GM23338 (cell line): ENCODE measurements around the gene MAG. TPM values are rescaled to one million over a fixed set of nuclear protein-coding genes. Genes with fewer than 3 reads are reported as not detected.

Experiments used
- ATAC-seq: fragments of 200-7000 bp; cut with Tn5 transposase; 3 replicates; pipeline ENCODE4 v1.9.1; 2020
- DNase-seq: peaks from one replicate; pipeline ENCODE4 v3.0.0-alpha.2; 2015; ENCODE audit warnings: low spot score
- H2AFZ ChIP-seq: fragments of 200-600 bp; sonication (generic); 2 replicates; pipeline ENCODE4 v1.8.0; 2016; ENCODE audit warnings: antibody characterized with exemption, mild to moderate bottlenecking, moderate library complexity
- H3F3A ChIP-seq: fragments of 200-600 bp; sonication (generic); replicated peaks from 2 replicates; pipeline ENCODE4 v1.8.0; 2017; ENCODE audit warnings: antibody characterized with exemption, mixed run types, low read depth
- H3K27ac ChIP-seq: fragments of 200-600 bp; sonication (generic); 2 replicates; pipeline ENCODE4 v1.6.1; 2016; ENCODE audit warnings: low read depth
- H3K27me3 ChIP-seq: fragments of 200-600 bp; sonication (generic); 2 replicates; pipeline ENCODE4 v1.8.0; 2016; ENCODE audit warnings: mild to moderate bottlenecking, mixed run types, moderate library complexity; ENCODE audit not compliant: insufficient read depth
- H3K36me3 ChIP-seq: fragments of 200-600 bp; sonication (generic); 2 replicates; pipeline ENCODE4 v1.8.0; 2016; ENCODE audit warnings: mild to moderate bottlenecking; ENCODE audit not compliant: insufficient read depth
- H3K4me1 ChIP-seq: fragments of 200-600 bp; sonication (generic); 2 replicates; pipeline ENCODE4 v1.8.0; 2016; ENCODE audit warnings: mild to moderate bottlenecking, moderate library complexity; ENCODE audit not compliant: insufficient read depth
- H3K4me2 ChIP-seq: fragments of 200-600 bp; sonication (generic); 2 replicates; pipeline ENCODE4 v1.7.1; 2017; ENCODE audit warnings: mixed run types
- H3K4me3 ChIP-seq: fragments of 200-600 bp; sonication (generic); 2 replicates; pipeline ENCODE4 v1.6.1; 2016; ENCODE audit warnings: mixed run types
- H3K79me2 ChIP-seq: fragments of 200-600 bp; sonication (generic); replicated peaks from 2 replicates; pipeline ENCODE4 v1.8.0; 2017; ENCODE audit warnings: mild to moderate bottlenecking; ENCODE audit not compliant: insufficient read depth
- H3K9me2 ChIP-seq: fragments of 200-600 bp; sonication (generic); 2 replicates; pipeline ENCODE4 v1.8.0; 2017; ENCODE audit not compliant: insufficient read depth
- H4K20me1 ChIP-seq: fragments of 200-600 bp; sonication (generic); replicated peaks from 2 replicates; pipeline ENCODE4 v1.8.0; 2017; ENCODE audit warnings: mild to moderate bottlenecking; ENCODE audit not compliant: insufficient read depth
- H3K27ac Mint-ChIP-seq: 2 replicates; pipeline ENCODE4 v1.8.0; 2020; ENCODE audit warnings: inconsistent platforms, mild to moderate bottlenecking, moderate library complexity, mixed read lengths
- H3K27me3 Mint-ChIP-seq: 3 replicates; pipeline ENCODE4 v1.8.0; 2022; ENCODE audit warnings: low read depth, mild to moderate bottlenecking, moderate library complexity, mixed read lengths, inconsistent platforms; ENCODE audit not compliant: insufficient read depth, poor library complexity
- H3K36me3 Mint-ChIP-seq: 3 replicates; pipeline ENCODE4 v1.8.0; 2021; ENCODE audit warnings: low read depth, mild to moderate bottlenecking, inconsistent platforms, moderate library complexity, mixed read lengths
- H3K4me1 Mint-ChIP-seq: 3 replicates; pipeline ENCODE4 v1.8.0; 2020; ENCODE audit warnings: mild to moderate bottlenecking, inconsistent platforms, mixed read lengths
- H3K4me3 Mint-ChIP-seq: 3 replicates; pipeline ENCODE4 v1.8.0; 2021; ENCODE audit warnings: moderate library complexity, mild to moderate bottlenecking, inconsistent platforms, mixed read lengths
- H3K9me3 Mint-ChIP-seq: 3 replicates; pipeline ENCODE4 v1.8.0; 2020; ENCODE audit warnings: moderate library complexity, mild to moderate bottlenecking, inconsistent platforms, mixed read lengths
- CREB1 ChIP-seq: fragments of 250-450 bp; sonication (Bioruptor Pico); IDR thresholded peaks from 2 replicates; pipeline ENCODE4 v1.5.0; 2020; ENCODE audit warnings: low read depth, mild to moderate bottlenecking, moderate library complexity
- CTCF ChIP-seq, 2 experiments: fragments of 200-600 bp in 1 of 2; sonication (generic) in 1 of 2; conservative IDR thresholded peaks; 2 replicates each; pipeline versions ENCODE4 v1.5.1 to v1.6.1; 2016 to 2017; ENCODE audit warnings: antibody characterized with exemption in 2 of 2, low read depth in 2 of 2, mild to moderate bottlenecking in 2 of 2, moderate library complexity in 1 of 2
- ETS1 ChIP-seq: IDR thresholded peaks from 2 replicates; pipeline ENCODE4 v1.6.1; 2016; ENCODE audit warnings: antibody characterized with exemption
- EZH2 ChIP-seq: fragments of 200-600 bp; sonication (generic); IDR thresholded peaks from one replicate; pipeline ENCODE4 v1.8.0; 2017; ENCODE audit warnings: antibody characterized with exemption, mild to moderate bottlenecking, low read depth; ENCODE audit not compliant: unreplicated experiment
- EZH2phosphoT487 ChIP-seq: fragments of 200-600 bp; sonication (generic); IDR thresholded peaks from one replicate; pipeline ENCODE4 v1.8.1; 2018; ENCODE audit warnings: antibody characterized with exemption; ENCODE audit not compliant: unreplicated experiment
- JUNB ChIP-seq: IDR thresholded peaks from one replicate; pipeline ENCODE4 v1.6.1; 2016; ENCODE audit warnings: antibody characterized with exemption; ENCODE audit not compliant: unreplicated experiment
- NANOG ChIP-seq: IDR thresholded peaks from 2 replicates; pipeline ENCODE4 v1.6.1; 2016; ENCODE audit warnings: antibody characterized with exemption, borderline replicate concordance
- POLR2AphosphoS5 ChIP-seq: IDR thresholded peaks from 2 replicates; pipeline ENCODE4 v1.6.1; 2016; ENCODE audit warnings: antibody characterized with exemption, low read depth
- REST ChIP-seq: IDR thresholded peaks from one replicate; pipeline ENCODE4 v1.6.1; 2018; ENCODE audit warnings: antibody characterized with exemption; ENCODE audit not compliant: unreplicated experiment
- STAT1 ChIP-seq: IDR thresholded peaks from one replicate; pipeline ENCODE4 v1.6.1; 2016; ENCODE audit warnings: antibody characterized with exemption; ENCODE audit not compliant: unreplicated experiment
- ZNF114 ChIP-seq: fragments of 250-450 bp; sonication (Bioruptor Pico); IDR thresholded peaks from 2 replicates; pipeline ENCODE4 v1.5.0; 2020; ENCODE audit warnings: mild to moderate bottlenecking, moderate library complexity
- ZNF331 ChIP-seq: fragments of 250-450 bp; sonication (Bioruptor Pico); IDR thresholded peaks from 2 replicates; pipeline ENCODE4 v1.5.0; 2020; ENCODE audit warnings: low read depth, mild to moderate bottlenecking, moderate library complexity
- ZNF462 ChIP-seq: fragments of 250-450 bp; sonication (Bioruptor Pico); IDR thresholded peaks from 2 replicates; pipeline ENCODE4 v1.5.0; 2020; ENCODE audit warnings: mild to moderate bottlenecking, moderate library complexity
- polyA plus RNA-seq: library from polyadenylated mRNA; unstranded; fragments of >200 nt; fragmentation: Nextera tagmentation; extraction: Ambion mirVana; gene quantifications from 2 replicates; pipeline ENCODE4 v1.2.1, GENCODE V29; 2016
- total RNA-seq: library from RNA; depleted of rRNA; stranded (reverse); fragments of >200 nt; shearing (Covaris generic); gene quantifications from 2 replicates; pipeline ENCODE4 v1.2.3, GENCODE V29; 2014

Gene MAG
- total and polyA plus RNA-seq, 2 experiments from 2014 or later, result 0.61 to 1.3 TPM

GRCh38 chr19:35340431-35340830, 48.5 kb downstream of the MAG start:
- no peaks in the 10 kb centered on the region for H3K4me1 ChIP-seq

More at GRCh38 chr19:35340431-35340830, 48.5 kb downstream of the MAG start:
- H3F3A ChIP-seq, result no peaks in the 10 kb centered on the region
- H4K20me1 ChIP-seq, result no peaks in the 10 kb centered on the region
- no peak for ATAC-seq
- H3K27ac Mint-ChIP-seq, result no peak overlapping the region
- no peaks in the 10 kb centered on the region for H3K9me2 ChIP-seq
- H3K36me3 ChIP-seq, result no peaks in the 10 kb centered on the region
- H3K27ac ChIP-seq, result no peak overlapping the region
- no peak overlapping the region for H3K4me2 ChIP-seq
- H3K79me2 ChIP-seq, result no peaks in the 10 kb centered on the region
- H2AFZ ChIP-seq, result no peak overlapping the region
- no peak overlapping the region for H3K4me3 ChIP-seq
- no peaks in the 10 kb centered on the region for H3K4me1 Mint-ChIP-seq
- TF ChIP-seq REST (no peak), EZH2phosphoT487 (no peak), ZNF331 (CRISPR knock-in tag) (no peak), JUNB (no peak), STAT1 (no peak), CREB1 (CRISPR knock-in tag) (no peak), ETS1 (no peak), NANOG (no peak), EZH2 (no peak), CTCF (conservative IDR thresholded peaks at IDR 0.05; ENCODE audit: low read depth in 2 of 2) (no peak), ZNF462 (no peak), ZNF114 (CRISPR knock-in tag) (no peak), POLR2AphosphoS5 (no peak)
- H3K4me3 Mint-ChIP-seq, result no peak overlapping the region
- no peak for DNase-seq
- no peaks in the 10 kb centered on the region for H3K9me3 Mint-ChIP-seq
- H3K36me3 Mint-ChIP-seq, result no peaks in the 10 kb centered on the region
- peaks cover 4% of the 10 kb centered on the region for H3K27me3 Mint-ChIP-seq
- no peaks in the 10 kb centered on the region for H3K27me3 ChIP-seq
